Mesenchymal stem cell (in vitro differentiated cells and primary cell): Measurements from ENCODE around the gene PSMG3.

Experiments used
- DNase-seq: peaks from one replicate; pipeline ENCODE4 v3.0.0-alpha.2; 2013
- H2AFZ ChIP-seq: one replicate; pipeline ENCODE4 v1.6.1; 2013; ENCODE audit warnings: low read depth, mild to moderate bottlenecking, control low read depth, inconsistent platforms, low read length, moderate library complexity
- H2AK5ac ChIP-seq: 2 replicates; pipeline ENCODE4 v1.6.1; 2013; ENCODE audit warnings: low read length, moderate library complexity, mild to moderate bottlenecking, inconsistent platforms; ENCODE audit not compliant: severe bottlenecking
- H2BK120ac ChIP-seq: one replicate; pipeline ENCODE4 v1.6.1; 2013; ENCODE audit warnings: low read depth, mild to moderate bottlenecking, inconsistent platforms, low read length, moderate library complexity
- H2BK12ac ChIP-seq, 2 experiments: one replicate each; pipeline ENCODE4 v1.6.1; 2013; ENCODE audit warnings: inconsistent platforms in 2 of 2, low read length in 2 of 2, mild to moderate bottlenecking in 2 of 2, moderate library complexity in 2 of 2, control low read depth in 1 of 2
- H2BK15ac ChIP-seq: one replicate; pipeline ENCODE4 v1.6.1; 2013; ENCODE audit warnings: mild to moderate bottlenecking, low read depth, inconsistent platforms; ENCODE audit not compliant: poor library complexity, severe bottlenecking
- H2BK5ac ChIP-seq: 2 replicates; pipeline ENCODE4 v1.6.1; 2013; ENCODE audit warnings: low read depth, mild to moderate bottlenecking, low read length, control low read depth, inconsistent platforms; ENCODE audit not compliant: poor library complexity, severe bottlenecking
- H3K14ac ChIP-seq, 2 experiments: one replicate each; pipeline ENCODE4 v1.6.1; 2013; ENCODE audit warnings: inconsistent platforms in 2 of 2, low read length in 2 of 2, control low read depth in 1 of 2, mild to moderate bottlenecking in 1 of 2, moderate library complexity in 1 of 2
- H3K18ac ChIP-seq, 2 experiments: one replicate each; pipeline ENCODE4 v1.6.1; 2013; ENCODE audit warnings: inconsistent platforms in 2 of 2, low read length in 2 of 2, control low read depth in 1 of 2, low read depth in 1 of 2, mild to moderate bottlenecking in 1 of 2
- H3K23ac ChIP-seq, 2 experiments: one replicate each; pipeline ENCODE4 v1.6.1; 2013; ENCODE audit warnings: inconsistent platforms in 2 of 2, low read length in 2 of 2, mild to moderate bottlenecking in 2 of 2, moderate library complexity in 2 of 2, control low read depth in 1 of 2
- H3K27ac ChIP-seq: 2 replicates; pipeline ENCODE4 v1.5.1; 2013; ENCODE audit warnings: mild to moderate bottlenecking, moderate library complexity, low read length, control low read depth, inconsistent platforms; ENCODE audit not compliant: poor library complexity, severe bottlenecking
- H3K27me3 ChIP-seq, 2 experiments: 2 replicates each; pipeline versions ENCODE4 v1.6.1 to v1.7.0; 2013; ENCODE audit warnings: low read length in 2 of 2, mild to moderate bottlenecking in 2 of 2, moderate library complexity in 2 of 2, control low read depth in 1 of 2, inconsistent platforms in 1 of 2; ENCODE audit not compliant: control insufficient read depth in 1 of 2, insufficient read depth in 1 of 2
- H3K36me3 ChIP-seq, 2 experiments: 2 replicates each; pipeline versions ENCODE4 v1.6.1 to v1.7.0; 2013; ENCODE audit warnings: low read length in 2 of 2, control low read depth in 1 of 2, inconsistent platforms in 1 of 2, low read depth in 1 of 2, mild to moderate bottlenecking in 1 of 2; ENCODE audit not compliant: insufficient read depth in 2 of 2, control insufficient read depth in 1 of 2
- H3K4ac ChIP-seq, 2 experiments: one replicate each; pipeline ENCODE4 v1.6.1; 2013; ENCODE audit warnings: inconsistent platforms in 2 of 2, low read length in 2 of 2, mild to moderate bottlenecking in 2 of 2, moderate library complexity in 2 of 2, control low read depth in 1 of 2, low read depth in 1 of 2
- H3K4me1 ChIP-seq: 2 replicates; pipeline ENCODE4 v1.6.1; 2013; ENCODE audit warnings: low read depth, low read length, control low read depth; ENCODE audit not compliant: control insufficient read depth, insufficient read depth
- H3K4me2 ChIP-seq: 2 replicates; pipeline ENCODE4 v1.6.1; 2013; ENCODE audit warnings: low read length, mild to moderate bottlenecking, inconsistent platforms; ENCODE audit not compliant: poor library complexity, severe bottlenecking
- H3K4me3 ChIP-seq, 2 experiments: 2 replicates each; pipeline versions ENCODE4 v1.5.1 to v1.7.0; 2013; ENCODE audit warnings: low read length in 2 of 2, mild to moderate bottlenecking in 2 of 2, control low read depth in 1 of 2, low read depth in 1 of 2; ENCODE audit not compliant: insufficient read depth in 1 of 2
- H3K79me1 ChIP-seq: replicated peaks from 2 replicates; pipeline ENCODE4 v1.6.1; 2013; ENCODE audit warnings: mild to moderate bottlenecking, control low read depth, low read length, inconsistent platforms; ENCODE audit not compliant: poor library complexity, severe bottlenecking
- H3K9ac ChIP-seq: 2 replicates; pipeline ENCODE4 v1.7.0; 2013; ENCODE audit warnings: mild to moderate bottlenecking, low read length, moderate library complexity
- H3K9me3 ChIP-seq: 2 replicates; pipeline ENCODE4 v1.7.0; 2013; ENCODE audit warnings: mild to moderate bottlenecking, low read length; ENCODE audit not compliant: control insufficient read depth
- H4K8ac ChIP-seq: one replicate; pipeline ENCODE4 v1.6.1; 2013; ENCODE audit warnings: inconsistent platforms, mild to moderate bottlenecking, low read length, moderate library complexity
- H4K91ac ChIP-seq: one replicate; pipeline ENCODE4 v1.6.1; 2013; ENCODE audit warnings: mild to moderate bottlenecking, low read length, inconsistent platforms
- WGBS: methylation state at CpG from one replicate; pipeline ENCODE4 v1.1.7; 2013; ENCODE audit warnings: mixed read lengths; 5-methylcytosine and 5-hydroxymethylcytosine counted together

Gene PSMG3

DNA sequence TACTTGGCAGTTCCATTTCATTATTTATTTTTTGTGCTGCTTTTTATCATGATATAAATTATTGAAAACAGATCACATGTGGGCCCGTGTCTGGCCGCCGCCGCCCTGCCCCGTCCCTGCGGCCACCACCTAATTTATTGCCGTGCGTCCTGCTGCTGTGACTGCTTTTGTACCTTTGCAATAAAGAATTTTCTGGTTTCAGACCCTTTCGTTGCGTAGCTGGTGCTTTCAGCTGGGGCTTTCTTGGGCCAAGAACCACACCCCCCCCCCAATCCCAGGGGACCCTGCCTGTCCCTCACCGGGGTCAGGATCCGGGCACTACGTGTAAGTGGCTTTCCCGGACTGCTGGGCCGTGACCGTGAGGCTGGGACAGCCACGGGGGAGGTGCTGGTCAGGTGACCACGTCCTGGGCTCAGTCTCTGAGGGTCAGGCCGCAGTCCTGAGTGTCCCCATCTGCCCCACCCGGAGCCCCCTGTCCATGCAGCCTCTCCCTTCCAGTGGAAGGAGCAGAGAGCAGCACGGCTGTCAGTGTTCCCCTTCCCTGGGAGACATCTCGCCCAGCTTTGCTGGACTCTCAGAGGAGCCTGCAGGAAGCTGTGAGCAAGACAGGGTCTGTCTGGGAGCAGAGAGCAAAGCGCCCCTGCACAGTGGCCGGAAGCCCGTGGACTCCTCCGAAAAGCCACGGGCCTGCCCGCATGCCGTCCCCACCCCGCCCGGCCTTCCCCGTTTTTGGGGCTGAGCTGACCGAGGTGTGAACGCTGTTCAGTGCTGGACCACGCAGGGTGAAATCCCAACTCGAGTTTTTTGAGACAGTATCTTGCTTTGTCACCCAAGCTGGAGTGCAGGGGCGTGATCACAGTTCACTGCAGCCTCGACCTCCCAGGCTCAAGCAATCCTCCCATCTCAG, 26.7 kb downstream of the PSMG3 start:
- Histone ChIP-seq H3K79me1 (peaks cover 24% of the 10 kb centered on the region), H2AK5ac (no peak overlapping the region), H4K8ac (no peak overlapping the region), H3K14ac (no peak overlapping the region), H3K9ac (no peak overlapping the region), H3K36me3 (peaks cover 25 to 94% of the 10 kb centered on the region in 2 experiments), H3K27me3 (no peaks in the 10 kb centered on the region), H3K4me3 (no peak overlapping the region), H3K4me2 (no peak overlapping the region), H3K9me3 (no peaks in the 10 kb centered on the region), H2AFZ (no peak overlapping the region), H3K23ac (no peak overlapping the region), H3K4ac (no peak overlapping the region), H4K91ac (no peak overlapping the region), H3K4me1 (peaks cover 19% of the 10 kb centered on the region), H2BK12ac (no peak overlapping the region), H3K27ac (no peak overlapping the region), H3K18ac (no peak overlapping the region), H2BK5ac (no peak overlapping the region), H2BK15ac (no peak overlapping the region), H2BK120ac (no peak overlapping the region)
- WGBS = 85% methylated on average over 36 of the region's 38 CpGs
- DNase-seq = no peak

DNA sequence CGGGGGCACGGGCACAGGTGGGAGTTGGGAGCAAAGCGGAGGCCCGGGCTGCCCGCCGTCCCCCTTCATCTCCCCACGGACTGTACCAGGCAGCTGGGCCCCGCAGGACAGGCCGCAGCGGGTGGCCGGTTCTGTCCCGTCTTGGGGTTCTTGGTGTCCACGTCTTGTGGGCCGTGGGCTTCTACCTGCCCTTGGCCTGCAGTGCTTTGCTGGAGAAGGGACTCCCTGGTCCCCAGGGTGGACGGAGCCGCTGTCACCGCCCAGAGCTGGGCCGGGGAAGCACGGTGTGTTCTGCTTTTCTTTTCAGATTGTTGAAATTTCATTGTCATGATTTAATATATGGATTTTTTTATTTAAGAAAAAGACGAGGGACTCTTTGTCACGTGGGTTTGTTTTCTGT, 27.5 kb downstream of the PSMG3 start:
- Histone ChIP-seq H3K18ac (no peak overlapping the region), H2BK120ac (no peak overlapping the region), H2BK15ac (no peak overlapping the region), H3K27ac (no peak overlapping the region), H2BK12ac (no peak overlapping the region), H3K36me3 (peaks cover 25 to 86% of the 10 kb centered on the region in 2 experiments), H3K4ac (no peak overlapping the region), H3K4me2 (no peak overlapping the region), H3K27me3 (no peaks in the 10 kb centered on the region), H3K23ac (no peak overlapping the region), H3K4me1 (peaks cover 26% of the 10 kb centered on the region), H3K9me3 (no peaks in the 10 kb centered on the region), H3K4me3 (no peak overlapping the region), H3K9ac (no peak overlapping the region), H4K8ac (no peak overlapping the region), H2AFZ (no peak overlapping the region), H3K79me1 (peaks cover 24% of the 10 kb centered on the region), H2BK5ac (no peak overlapping the region), H3K14ac (no peak overlapping the region), H4K91ac (no peak overlapping the region), H2AK5ac (no peak overlapping the region)
- no peak for DNase-seq
- 94% methylated on average over 21 of the region's 21 CpGs for WGBS

DNA sequence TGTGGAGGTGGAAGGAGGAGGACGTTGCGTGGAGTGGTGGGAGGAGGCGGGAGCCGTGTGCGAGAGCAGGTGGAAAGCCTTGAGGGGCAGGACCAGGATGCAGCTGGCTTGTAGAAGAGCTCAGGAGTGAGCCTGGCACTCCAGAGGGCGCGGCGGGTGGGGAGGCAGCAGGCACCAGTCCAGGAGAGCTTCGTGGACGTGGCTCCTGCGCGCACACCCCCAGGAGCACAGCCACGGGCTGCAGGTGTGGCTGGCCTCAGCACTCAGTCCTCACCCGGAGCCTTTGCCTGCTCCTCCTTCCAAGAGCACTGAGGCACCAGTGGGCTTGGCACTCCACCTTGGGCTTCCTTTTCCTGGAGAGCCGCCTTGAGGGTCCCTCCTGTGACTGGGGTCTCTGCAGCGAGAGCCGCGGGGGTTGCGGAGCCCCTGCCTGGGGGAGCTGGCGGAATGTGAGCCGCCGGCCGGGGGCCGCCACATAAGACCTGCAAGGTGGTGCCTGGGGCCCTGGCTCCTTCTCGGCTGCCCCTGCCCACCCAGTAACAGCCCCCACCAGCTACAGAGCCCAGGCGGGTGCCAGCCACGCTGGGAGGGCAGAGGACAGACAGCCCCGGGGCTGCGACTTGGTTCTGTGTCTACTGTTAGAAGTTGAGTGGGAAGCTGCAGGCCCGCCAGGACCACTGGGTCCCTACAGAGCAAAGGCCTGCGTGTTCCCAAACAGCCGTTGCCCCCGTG, 28.2 kb downstream of the PSMG3 start:
- Histone ChIP-seq H3K4ac (no peak overlapping the region), H3K9ac (no peak overlapping the region), H2BK12ac (no peak overlapping the region), H3K9me3 (no peaks in the 10 kb centered on the region), H3K79me1 (peaks cover 24% of the 10 kb centered on the region), H3K27ac (no peak overlapping the region), H4K91ac (peak overlapping the region; percentile 35), H2BK5ac (no peak overlapping the region), H3K14ac (no peak overlapping the region), H4K8ac (peak overlapping the region; percentile 19), H3K4me3 (no peak overlapping the region), H2AFZ (no peak overlapping the region), H3K18ac (no peak overlapping the region), H2AK5ac (no peak overlapping the region), H3K36me3 (peaks cover 25 to 80% of the 10 kb centered on the region in 2 experiments), H3K27me3 (no peaks in the 10 kb centered on the region), H3K4me2 (no peak overlapping the region), H2BK120ac (no peak overlapping the region), H3K23ac (no peak overlapping the region), H3K4me1 (peaks cover 31% of the 10 kb centered on the region), H2BK15ac (no peak overlapping the region)
- 93% methylated on average over 28 of the region's 33 CpGs for WGBS
- peak; percentile 18 for DNase-seq

DNA sequence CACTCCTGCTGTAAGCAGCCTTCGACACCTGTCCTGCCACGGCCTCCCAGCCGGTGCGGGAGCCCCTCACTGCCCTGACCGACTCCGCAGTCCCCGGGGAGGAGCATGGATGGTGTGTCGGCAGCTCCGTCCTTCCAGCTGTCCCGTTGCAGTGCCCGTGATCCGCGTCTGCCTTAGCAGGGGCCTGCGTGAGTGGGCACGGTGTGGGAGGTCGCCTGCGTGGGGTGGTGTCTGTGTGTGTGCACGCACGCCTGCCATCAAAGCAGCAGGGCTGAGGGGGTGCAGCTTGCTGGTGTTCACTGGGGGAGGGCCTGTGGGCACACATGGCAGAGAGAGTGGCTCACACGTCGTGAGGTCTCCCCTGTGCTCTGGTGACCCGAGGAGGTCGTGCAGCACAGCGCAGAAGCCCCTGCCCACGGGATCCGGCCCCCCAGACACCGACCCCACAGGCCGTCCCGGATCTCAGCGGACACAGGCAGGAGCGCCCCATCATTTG, 29.0 kb downstream of the PSMG3 start:
- no peak overlapping the region for H3K4me2 ChIP-seq
- no peak overlapping the region for H3K4me3 ChIP-seq
- H3K4ac ChIP-seq = no peak overlapping the region
- H3K9ac ChIP-seq = no peak overlapping the region
- no peak overlapping the region for H4K91ac ChIP-seq
- peak; percentile 28 for DNase-seq
- no peak overlapping the region for H2BK15ac ChIP-seq
- no peak overlapping the region for H2BK120ac ChIP-seq
- no peak overlapping the region for H3K27ac ChIP-seq
- peaks cover 25 to 76% of the 10 kb centered on the region in 2 experiments for H3K36me3 ChIP-seq
- no peak overlapping the region for H2AK5ac ChIP-seq
- peaks cover 38% of the 10 kb centered on the region for H3K4me1 ChIP-seq
- H3K14ac ChIP-seq = no peak overlapping the region
- H3K9me3 ChIP-seq = no peaks in the 10 kb centered on the region
- H3K27me3 ChIP-seq = no peaks in the 10 kb centered on the region
- H3K23ac ChIP-seq = no peak overlapping the region
- no peak overlapping the region for H2BK12ac ChIP-seq
- H3K79me1 ChIP-seq = peaks cover 24% of the 10 kb centered on the region
- WGBS = 95% methylated on average over 31 of the region's 31 CpGs
- H3K18ac ChIP-seq = no peak overlapping the region
- H2BK5ac ChIP-seq = no peak overlapping the region
- H4K8ac ChIP-seq = no peak overlapping the region
- no peak overlapping the region for H2AFZ ChIP-seq
